Measurements from ENCODE around the gene NR2C2. TPM values are rescaled to one million over a fixed set of nuclear protein-coding genes. Genes with fewer than 3 reads are reported as not detected.

Gene NR2C2
- total RNA-seq, 4 donors from 2014 or later: 41.8 to 63.9 (median 44.2) TPM

- TF ChIP-seq CTCF (IDR thresholded peaks at IDR 0.05; ENCODE audit: low read depth): no peak
Measured at GRCh38 chr3:15011174-15011573, 63.8 kb downstream of the NR2C2 start.

- no peak for TF ChIP-seq CTCF (IDR thresholded peaks at IDR 0.05; ENCODE audit: low read depth)
Measured at GRCh38 chr3:15014606-15015328, 67.4 kb downstream of the NR2C2 start.

- TF ChIP-seq CTCF (IDR thresholded peaks at IDR 0.05; ENCODE audit: low read depth): no peak
Measured at GRCh38 chr3:15015456-15015855, 68.1 kb downstream of the NR2C2 start.

- TF ChIP-seq CTCF (IDR thresholded peaks at IDR 0.05; ENCODE audit: low read depth): no peak
Measured at GRCh38 chr3:15017191-15017590, 69.8 kb downstream of the NR2C2 start.

GRCh38 chr3:15023249-15023648 lies 75.9 kb downstream of the NR2C2 start:
- TF ChIP-seq CTCF (IDR thresholded peaks at IDR 0.05; ENCODE audit: low read depth): no peak

DNA sequence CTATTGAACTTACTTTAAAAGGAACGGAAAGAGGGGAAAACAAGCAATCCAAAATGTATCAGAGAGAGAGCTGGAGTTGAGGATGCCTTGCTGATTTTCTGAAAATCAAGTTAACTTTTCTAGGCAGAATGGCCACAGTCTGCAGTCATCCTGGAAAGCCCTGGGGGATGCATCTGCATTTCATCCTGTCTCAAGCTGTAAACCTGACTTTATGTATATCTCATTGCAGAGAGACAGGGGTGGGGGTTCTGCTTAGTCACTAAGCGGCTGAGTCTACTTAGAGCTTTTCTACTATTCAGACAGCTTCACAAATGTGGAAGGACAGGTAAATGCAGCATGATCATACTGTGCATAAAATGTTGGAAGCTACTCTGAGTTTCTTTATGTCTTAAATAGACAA lies 76.3 kb downstream of the NR2C2 start:
- TF ChIP-seq CTCF (IDR thresholded peaks at IDR 0.05; ENCODE audit: low read depth): no peak

DNA sequence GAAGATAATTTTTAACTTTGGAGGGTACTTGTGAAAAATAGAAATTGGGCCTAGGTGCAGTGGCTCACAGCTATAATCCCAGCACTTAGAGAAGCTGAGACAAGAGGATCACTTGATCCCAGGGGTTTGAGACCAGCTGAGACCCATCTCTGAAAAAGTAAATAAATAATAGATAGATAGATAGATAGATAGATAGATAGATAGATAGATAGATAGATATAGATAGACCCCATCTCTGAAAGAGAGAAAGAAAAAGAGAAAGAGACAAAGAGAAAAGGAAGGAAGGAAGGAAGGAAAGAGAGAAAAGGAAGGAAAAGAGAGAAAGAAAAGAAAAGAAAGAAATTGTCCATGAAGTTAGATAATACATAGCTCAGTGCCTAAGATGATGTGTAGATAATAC lies 82.2 kb downstream of the NR2C2 start:
- TF ChIP-seq CTCF (IDR thresholded peaks at IDR 0.05; ENCODE audit: low read depth): no peak
